Astrocyte (in vitro differentiated cells and primary cell): ENCODE results near the gene COLEC11.

Experiments used
- EZH2 ChIP-seq: IDR thresholded peaks from 2 replicates; pipeline ENCODE4 v1.6.1; 2012; ENCODE audit warnings: mild to moderate bottlenecking, low read length, inconsistent platforms; ENCODE audit not compliant: insufficient read depth
- TF ChIP-seq, protein P1 (sequence below): IDR thresholded peaks from 2 replicates; pipeline ENCODE4 v1.5.1; 2011; ENCODE audit warnings: low read depth, mild to moderate bottlenecking, inconsistent platforms, low read length, moderate library complexity; ENCODE audit not compliant: insufficient read depth

DNA sequence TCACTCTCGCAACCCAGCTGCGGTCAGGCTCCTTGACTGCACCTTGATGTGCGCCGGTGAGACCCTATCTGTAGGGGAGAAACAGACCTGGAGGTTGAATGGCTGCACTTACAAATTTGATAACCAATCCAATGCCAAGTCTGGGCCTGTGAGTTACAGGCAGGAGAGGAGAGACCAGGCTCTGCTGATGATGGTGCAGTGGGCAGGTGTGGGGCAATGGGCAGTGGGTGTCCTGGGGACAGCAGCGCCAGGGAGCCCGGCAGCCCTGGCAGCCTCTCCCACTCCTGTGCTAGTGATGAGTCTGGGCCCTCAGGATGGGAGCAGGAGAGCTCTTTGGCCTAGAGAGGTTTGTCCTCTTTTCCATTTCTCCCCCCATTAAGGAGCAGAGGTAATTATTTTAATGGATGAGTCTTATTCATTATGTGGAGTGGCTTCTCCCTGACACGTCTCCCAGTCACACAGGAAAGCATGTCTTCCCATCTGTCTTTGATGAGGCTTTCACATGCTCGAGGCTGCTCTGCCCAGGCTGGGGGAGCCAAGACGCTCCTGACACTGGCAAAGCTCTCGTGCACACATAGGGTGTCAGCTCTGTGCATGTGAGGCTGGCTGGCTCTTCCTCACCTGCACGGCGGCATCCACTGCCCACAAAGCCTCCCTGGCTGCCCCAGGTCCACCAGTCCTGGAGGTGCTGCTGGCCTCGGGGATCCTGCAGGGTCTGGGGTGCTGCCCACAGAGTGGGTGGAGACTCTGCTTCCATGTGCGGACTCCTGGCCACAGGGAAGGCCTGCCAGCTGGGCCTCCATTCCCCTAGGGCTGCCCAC lies 53.1 kb downstream of the COLEC11 start:
- TF ChIP-seq, protein P1, sequence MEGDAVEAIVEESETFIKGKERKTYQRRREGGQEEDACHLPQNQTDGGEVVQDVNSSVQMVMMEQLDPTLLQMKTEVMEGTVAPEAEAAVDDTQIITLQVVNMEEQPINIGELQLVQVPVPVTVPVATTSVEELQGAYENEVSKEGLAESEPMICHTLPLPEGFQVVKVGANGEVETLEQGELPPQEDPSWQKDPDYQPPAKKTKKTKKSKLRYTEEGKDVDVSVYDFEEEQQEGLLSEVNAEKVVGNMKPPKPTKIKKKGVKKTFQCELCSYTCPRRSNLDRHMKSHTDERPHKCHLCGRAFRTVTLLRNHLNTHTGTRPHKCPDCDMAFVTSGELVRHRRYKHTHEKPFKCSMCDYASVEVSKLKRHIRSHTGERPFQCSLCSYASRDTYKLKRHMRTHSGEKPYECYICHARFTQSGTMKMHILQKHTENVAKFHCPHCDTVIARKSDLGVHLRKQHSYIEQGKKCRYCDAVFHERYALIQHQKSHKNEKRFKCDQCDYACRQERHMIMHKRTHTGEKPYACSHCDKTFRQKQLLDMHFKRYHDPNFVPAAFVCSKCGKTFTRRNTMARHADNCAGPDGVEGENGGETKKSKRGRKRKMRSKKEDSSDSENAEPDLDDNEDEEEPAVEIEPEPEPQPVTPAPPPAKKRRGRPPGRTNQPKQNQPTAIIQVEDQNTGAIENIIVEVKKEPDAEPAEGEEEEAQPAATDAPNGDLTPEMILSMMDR, result no peak
- no peak for TF ChIP-seq EZH2
